ENCODE measurements around the gene TAS2R1.
"Not testable (repeated sequence)": the region's sequence is repeated elsewhere in the genome, so short reads cannot be mapped to it uniquely, and the experiment has no call there.

TAS2R1 gene

DNA sequence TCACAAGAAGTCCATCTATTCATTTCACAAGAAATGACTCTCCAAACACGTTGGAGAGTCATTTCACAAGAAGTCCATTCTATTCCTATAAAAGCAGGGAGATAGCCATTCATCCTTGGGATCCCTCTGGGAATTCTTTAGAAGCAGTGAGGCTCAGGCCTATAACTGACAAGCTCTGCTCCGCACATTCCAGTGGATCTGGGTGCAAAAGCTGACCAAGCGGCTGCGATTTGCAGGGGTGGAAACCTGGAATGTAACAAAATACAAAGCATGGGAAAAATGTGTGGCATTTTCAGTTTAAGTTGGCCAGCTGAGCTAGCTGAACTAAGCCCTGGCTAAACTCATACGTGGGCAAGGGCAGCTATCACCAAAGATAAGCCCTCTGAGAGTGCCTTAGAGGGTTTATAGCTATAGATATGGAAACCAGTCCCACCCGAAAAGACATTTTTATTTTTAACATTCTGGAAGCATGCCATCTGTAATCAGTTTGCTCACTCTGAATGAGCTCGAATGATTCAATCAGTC lies 8.7 kb downstream of the TAS2R1 start:
- FAIRE-seq = no peak

DNA sequence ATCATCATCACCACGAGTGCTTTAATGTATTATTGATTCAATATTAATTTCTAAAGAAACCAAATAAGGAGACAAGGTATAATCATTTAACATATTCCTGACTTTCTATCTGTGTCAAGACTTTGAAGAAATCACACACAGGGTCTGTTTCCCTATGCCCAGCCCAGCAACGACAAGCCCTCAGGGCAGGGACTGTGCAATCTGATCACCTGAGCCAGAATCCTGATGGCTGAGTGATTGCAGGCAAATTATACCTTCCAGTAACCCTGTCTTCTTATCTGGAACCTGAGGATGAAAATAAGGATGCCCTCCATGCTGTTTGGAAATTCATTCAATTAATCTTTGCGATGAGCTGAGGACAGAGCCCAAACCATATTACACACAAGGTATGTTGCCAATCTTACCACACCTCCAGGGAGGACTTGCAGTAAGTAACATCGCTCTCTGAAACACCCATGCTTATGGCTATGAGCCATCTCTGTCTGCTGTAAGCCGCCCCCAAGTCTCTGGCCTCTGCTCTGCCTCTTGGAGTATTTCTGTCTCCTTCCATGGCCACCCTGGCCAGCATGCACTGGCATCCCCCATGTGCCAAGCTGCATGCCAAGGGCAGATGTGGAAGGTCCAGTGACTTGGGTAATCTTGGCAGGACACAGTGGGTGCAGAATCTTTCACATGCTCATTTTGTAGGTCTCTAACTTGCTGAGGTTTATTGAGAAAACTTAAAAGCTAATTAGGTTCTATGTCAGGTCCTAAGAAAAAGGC lies 10.6 kb downstream of the TAS2R1 start:
- FAIRE-seq = no peak

DNA sequence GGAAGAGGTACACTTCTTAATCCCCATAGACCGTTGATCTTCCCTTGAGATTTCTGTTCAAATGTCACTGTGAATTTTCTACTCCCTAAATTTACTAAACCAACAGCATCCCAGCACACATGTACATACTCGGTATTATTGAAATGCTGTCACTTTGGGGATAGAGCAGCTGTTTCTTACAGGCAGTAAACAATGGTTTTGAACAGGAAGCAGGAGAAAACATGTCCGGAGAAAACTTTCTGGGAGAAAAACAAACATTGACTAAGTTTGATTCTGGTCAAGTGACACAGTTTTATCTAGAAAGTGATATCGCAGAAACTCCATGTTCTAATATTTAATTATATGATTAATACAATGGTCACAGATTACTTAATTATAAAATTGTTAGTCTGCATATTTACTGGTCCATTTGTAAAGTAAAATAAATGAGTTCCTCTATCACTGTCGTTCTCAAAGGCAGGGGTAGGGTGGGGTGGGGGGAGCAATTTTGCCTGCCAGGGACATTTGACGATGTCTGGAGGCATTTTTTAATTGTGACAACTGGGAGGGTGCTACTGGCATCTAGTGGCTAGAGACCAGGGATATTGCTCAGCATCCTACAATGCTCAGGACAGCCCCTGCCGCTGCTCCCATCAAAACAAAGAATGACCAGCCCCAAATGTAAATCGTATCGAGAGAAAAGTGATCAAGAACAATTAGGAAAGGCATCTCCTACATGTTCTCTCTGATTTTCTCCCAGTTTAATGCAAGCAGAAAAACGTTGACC lies 12.2 kb downstream of the TAS2R1 start:
- no peak for FAIRE-seq

- no peak for FAIRE-seq
These were observed 12.9 kb downstream of the TAS2R1 start for GRCh38 chr5:9617221-9617620.

GRCh38 chr5:9615331-9615730 lies 14.8 kb downstream of the TAS2R1 start:
- no peak for FAIRE-seq

GRCh38 chr5:9613360-9613759 lies 16.8 kb downstream of the TAS2R1 start:
- no peak for FAIRE-seq

DNA sequence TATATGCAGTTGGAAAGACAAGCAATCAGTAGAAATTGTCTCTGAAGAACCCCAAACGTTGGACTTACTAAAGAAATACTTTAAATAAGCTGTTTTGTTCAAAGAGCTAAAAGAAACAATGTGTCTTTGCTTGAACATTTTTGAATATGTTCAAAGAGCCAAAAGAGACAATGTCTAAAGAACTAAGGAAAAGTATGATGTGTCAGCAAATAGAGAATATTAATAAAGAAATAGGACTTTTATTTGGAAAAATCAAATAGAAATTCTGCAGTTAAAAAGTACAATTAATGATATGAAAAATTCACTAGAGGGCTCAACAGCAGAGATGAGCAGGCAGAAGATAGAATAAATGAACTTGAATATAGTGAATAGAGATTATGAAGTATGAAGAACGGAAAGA lies 19.2 kb downstream of the TAS2R1 start:
- FAIRE-seq = no peak

- no peak for FAIRE-seq
These were observed 19.8 kb downstream of the TAS2R1 start for GRCh38 chr5:9610364-9610763.

GRCh38 chr5:9608093-9608492 lies 22.1 kb downstream of the TAS2R1 start:
- FAIRE-seq = no peak

GRCh38 chr5:9605041-9605838 lies 24.9 kb downstream of the TAS2R1 start:
- no peak for FAIRE-seq

- no peak for FAIRE-seq
These were observed 25.7 kb downstream of the TAS2R1 start for GRCh38 chr5:9604416-9604815.

- FAIRE-seq = no peak
These were observed 29.0 kb downstream of the TAS2R1 start for GRCh38 chr5:9601055-9601739.

GRCh38 chr5:9599391-9599790 lies 30.8 kb downstream of the TAS2R1 start:
- FAIRE-seq = no peak

GRCh38 chr5:9598329-9598728 lies 31.8 kb downstream of the TAS2R1 start:
- FAIRE-seq = not testable (repeated sequence)

DNA sequence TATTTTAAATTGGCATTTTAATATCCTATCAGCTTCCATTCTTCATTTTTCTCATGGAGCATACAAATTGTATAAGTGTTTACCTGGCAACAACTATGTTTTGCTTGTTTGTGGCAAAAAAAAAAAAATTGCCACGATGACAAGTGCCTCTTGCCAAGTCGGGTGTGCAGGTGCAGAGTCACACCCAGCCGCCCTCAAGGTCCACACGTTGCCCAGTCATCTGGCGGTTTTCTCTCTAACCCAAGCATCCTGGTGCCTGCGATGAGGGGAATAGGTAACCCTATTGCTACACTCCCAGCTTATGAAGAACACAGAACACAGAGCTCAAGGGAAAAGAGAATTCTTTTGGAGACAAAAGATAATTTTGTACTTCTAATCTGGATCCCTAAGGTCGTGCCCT lies 32.8 kb downstream of the TAS2R1 start:
- FAIRE-seq = not testable (repeated sequence)

DNA sequence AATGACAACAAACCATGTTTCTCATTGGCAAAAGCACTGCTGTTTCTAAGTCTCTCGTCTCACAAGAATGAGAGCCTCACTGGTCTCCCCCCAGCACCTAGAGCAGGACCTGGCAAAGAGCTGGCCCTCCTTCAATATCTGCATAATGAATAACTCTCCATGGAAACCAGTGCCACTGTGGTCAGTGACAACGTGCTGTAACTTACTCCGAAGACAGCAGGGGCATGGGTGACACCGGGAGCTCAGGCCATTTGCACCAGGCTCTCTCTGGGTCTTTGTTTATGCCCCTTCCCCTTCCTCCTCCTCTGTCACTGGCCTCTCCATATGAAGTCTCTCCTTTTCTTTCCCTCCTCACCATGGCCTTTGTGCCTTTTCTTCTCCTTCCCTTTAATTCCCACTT lies 33.3 kb downstream of the TAS2R1 start:
- no peak for FAIRE-seq

- FAIRE-seq = no peak
These were observed 33.9 kb downstream of the TAS2R1 start for GRCh38 chr5:9596171-9596780.

DNA sequence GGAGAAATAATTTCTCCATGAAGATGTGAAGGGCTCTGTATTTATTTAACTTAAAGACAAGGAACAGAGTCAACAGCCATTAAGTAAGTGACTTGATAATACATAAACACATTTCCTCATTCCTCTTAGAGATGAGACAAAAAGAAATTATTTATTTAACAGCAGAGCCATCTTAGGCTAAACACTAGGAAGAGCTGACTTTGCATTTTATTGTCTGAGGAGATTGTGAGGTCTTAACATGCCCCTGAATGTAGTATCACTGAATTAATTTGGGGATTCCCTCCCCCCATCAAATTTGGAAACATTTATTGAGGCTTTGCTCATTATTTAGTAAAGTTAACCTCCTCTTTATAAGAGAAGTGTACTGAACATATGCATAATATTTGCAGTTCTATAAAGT lies 35.2 kb downstream of the TAS2R1 start:
- no peak for FAIRE-seq

GRCh38 chr5:9589049-9589835 lies 40.9 kb downstream of the TAS2R1 start:
- FAIRE-seq = no peak

DNA sequence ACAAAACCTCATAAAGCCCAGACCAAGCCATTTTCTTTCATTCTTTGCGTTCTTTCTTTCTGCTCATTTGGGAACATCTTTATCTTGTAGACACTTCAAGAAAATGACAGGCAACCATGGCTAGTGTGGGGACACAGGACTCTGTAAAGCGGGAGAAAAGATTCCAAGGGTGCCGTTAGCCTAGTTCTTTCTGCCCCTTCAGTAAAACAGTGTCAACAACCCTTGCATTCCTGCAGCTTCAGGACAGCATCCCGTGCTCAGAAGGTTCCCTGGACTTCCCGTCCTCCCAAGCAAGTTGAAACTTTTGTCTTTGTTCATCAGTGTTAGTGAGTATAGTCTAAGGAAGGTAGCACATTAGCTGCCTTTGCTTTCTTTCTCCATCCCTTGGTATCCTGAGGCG lies 41.9 kb downstream of the TAS2R1 start:
- no peak for FAIRE-seq

- no peak for FAIRE-seq
These were observed 43.0 kb downstream of the TAS2R1 start for GRCh38 chr5:9587135-9587534.
